Activated naive CD4-positive, alpha-beta T cell treated with anti-CD3 and anti-CD28 coated beads, Interleukin-2, amount 50 U/mL, for 72 hours (primary cell): Measurements from ENCODE around the gene RNF26. TPM values are rescaled to one million over a fixed set of nuclear protein-coding genes. Genes with fewer than 3 reads are reported as not detected.

ENCODE experiments used
- ATAC-seq, 2 donors: fragments of 150-1000 bp; cut with Tn5 transposase; 2 replicates each; pipeline ENCODE4 v1.10.0; 2021; ENCODE audit warnings: mild to moderate bottlenecking in 2 of 2, moderate library complexity in 2 of 2
- DNase-seq, 2 donors: peaks; one replicate each; pipeline ENCODE4 v3.0.0; 2021 to 2022; ENCODE audit warnings: low spot score in 2 of 2
- H3K27ac Mint-ChIP-seq, 2 donors: one replicate each; pipeline ENCODE4 v1.8.0; 2022; ENCODE audit warnings: mild to moderate bottlenecking in 2 of 2, mixed read lengths in 2 of 2
- H3K36me3 Mint-ChIP-seq, 2 donors: one replicate each; pipeline ENCODE4 v1.8.0; 2022; ENCODE audit warnings: mixed read lengths in 2 of 2
- H3K9me3 Mint-ChIP-seq, 2 donors: one replicate each; pipeline ENCODE4 v1.8.0; 2022; ENCODE audit warnings: mixed read lengths in 2 of 2
- total RNA-seq, 2 donors: library from RNA; stranded (reverse); gene quantifications; one replicate each; pipeline ENCODE4 v1.2.3, GENCODE V29; 2022

RNF26 gene
- total RNA-seq, 2 donors from 2014 or later, result 37.6 to 38.8 TPM

DNA sequence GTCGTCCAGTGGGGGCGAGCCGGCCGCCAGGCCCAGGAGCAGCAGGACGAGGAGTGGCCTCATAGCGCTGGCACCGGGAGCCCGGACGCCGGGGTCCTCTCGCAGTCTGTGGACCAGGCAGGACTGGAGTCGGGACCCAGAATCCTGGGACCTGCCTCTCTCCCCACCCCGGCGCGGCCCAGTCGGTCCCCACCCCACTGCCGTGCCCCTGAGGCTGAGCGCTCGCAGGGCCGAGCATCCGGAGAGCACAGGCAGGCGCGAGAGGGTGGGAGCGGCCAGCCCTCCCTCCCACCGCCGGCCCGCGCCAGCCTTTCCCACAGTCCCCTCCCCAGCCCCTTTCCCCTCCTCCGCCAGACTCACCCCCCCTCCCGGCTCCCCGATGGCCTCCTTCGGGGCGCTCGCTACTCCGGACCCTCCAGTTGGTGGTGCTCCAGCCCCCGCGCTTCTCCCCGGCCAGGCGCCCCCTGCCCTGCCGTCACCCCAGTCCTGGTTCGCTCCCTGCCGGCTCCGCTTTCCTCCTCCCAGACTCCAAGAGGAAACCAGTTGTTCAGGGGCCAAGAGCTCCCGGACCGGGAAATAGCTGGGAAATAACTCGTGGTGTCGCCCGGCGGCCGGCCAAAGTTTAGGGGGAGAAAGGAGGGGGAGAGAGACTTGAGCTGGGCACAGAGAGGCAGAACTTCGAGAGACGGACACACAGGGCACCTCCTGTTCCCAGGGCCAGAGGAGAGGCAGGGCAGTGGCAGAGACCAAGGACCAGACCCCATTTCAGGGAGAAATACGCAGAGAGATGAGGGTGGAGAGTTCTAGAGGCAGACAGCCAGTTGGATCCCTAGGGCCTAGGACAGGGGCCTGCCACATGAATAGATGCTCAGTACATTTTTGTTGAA, 6.3 kb downstream of the RNF26 start, which contains the start of gene C1QTNF5:
Gene C1QTNF5 (minus strand): TSS at position 549 of the 887 bp plus-strand sequence. CDS start 486 bp downstream, at position 63.
- DNase-seq (no peak), ATAC-seq (no peak)
- Mint-ChIP-seq H3K36me3 (peaks cover 0 to 7% of the 10 kb centered on the region in 2 donors), H3K9me3 (no peaks in the 10 kb centered on the region), H3K27ac (no peak within 1 kb of the TSS)

DNA sequence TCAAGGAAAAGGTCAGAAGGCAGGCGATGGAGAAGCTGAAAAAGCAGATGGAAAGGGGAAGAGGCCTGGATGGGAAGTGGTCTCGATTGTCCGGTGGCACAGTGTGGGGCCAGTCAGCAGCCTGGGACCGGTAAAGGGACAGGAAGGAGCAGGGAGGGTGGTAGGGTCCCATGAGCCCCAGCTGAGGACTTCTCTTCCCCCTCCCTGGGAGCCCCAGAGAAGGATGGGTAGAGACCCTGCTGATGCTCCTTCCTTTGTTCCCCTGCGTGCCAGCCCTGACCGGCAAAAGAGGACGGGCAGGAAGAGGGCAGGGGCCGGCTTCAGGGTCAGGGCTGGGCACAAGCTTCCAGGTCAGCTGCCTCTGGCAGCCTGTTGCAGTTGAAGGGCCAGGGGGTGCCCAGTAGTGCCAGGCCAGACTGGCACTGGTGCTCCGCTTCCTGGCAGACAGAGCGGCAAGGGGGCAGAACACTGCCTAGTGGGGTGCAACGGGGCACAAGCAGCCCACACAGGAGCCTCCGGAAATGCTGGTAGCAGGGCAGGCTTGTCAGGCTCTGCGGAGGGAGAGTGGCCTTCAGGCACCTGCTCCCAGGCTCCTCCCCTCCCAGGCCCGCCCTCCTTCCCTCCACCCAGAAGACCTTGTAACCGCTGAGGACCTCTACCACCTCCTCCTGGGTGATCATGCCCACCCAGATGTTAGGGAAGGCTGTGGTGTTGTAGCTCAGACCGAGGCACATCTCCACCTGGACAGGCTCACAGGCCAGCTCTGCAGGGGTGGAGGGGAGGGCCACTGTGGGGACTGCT, 7.1 kb downstream of the RNF26 start:
- no peak for ATAC-seq
- H3K9me3 Mint-ChIP-seq, result no peaks in the 10 kb centered on the region
- H3K27ac Mint-ChIP-seq, result no peak overlapping the region
- peaks cover 0 to 5% of the 10 kb centered on the region in 2 donors for H3K36me3 Mint-ChIP-seq
- DNase-seq, result no peak

DNA sequence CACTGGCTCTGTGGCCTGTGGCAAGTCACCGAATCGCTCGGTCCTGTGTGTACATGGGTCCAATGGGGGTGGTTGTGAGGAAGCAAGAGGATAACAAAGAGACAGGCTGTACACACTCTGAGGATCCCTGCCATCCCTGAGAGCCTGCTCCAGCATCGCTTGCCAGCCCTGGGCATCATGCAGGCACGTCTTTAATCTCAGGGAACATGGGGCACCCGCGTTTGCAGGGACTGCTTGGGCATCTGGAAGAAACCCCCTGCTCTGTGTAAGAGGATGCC, 7.6 kb downstream of the RNF26 start:
- no peak for ATAC-seq
- no peak for DNase-seq
- Mint-ChIP-seq H3K9me3 (no peaks in the 10 kb centered on the region), H3K27ac (no peak overlapping the region), H3K36me3 (peaks cover 0 to 5% of the 10 kb centered on the region in 2 donors)

DNA sequence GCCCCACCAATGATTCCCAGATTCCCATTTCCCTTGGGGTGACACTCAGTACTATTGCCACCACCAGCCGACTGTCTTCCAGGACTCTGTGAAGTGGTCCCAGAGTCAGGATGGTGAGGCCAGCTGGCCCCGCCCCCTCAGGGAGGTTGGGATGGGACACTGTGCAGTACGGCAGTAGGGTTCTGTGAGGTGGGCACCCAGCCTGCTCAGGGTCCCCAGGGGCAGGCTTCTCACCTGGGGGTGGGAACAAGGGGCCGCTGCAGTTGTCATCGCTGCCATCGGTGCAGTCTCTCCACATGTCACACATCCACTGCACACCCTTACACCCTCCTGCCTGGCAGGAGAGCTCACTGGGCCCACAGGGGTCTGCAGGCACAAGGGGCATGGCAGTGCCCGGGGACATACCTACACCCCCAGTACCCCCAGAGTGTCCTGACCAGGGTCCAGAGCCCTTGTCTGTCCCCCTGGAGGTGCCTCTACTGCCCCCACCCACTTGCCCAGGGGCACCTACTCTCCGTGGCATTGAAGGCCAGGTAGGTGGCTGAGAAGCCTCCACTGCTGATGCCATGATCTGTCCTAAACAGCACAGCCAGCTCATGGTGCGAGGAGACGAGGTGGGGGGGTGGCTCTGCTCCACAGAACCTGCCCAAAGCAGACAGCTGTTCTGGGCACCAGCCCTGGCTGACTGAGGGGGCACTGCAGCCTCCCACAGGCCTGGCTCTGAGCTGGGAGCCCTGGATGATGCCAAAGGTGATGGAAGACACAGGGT, 8.2 kb downstream of the RNF26 start:
- Mint-ChIP-seq H3K9me3 (no peaks in the 10 kb centered on the region), H3K27ac (no peak overlapping the region), H3K36me3 (peaks cover 0 to 5% of the 10 kb centered on the region in 2 donors)
- no peak for ATAC-seq
- no peak for DNase-seq

DNA sequence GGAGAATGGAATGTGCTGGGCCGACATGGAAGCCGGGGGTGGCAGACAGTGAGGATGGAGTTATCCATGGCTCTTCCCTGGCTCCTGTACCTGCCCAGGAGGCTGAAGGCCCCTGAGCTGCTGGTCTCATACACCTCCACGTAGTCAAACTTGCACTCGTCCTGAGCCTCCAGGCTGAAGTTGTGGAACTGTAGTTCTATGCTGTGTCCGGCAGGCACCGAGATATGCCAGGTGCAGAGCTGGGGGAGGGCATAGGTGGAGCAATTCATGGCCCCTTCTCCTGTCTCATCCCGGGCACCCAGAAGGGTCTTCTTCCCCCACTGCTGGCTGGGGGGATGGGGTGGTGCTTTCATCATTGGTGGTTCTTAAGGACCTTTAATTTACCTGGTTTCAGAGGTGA, 9.4 kb downstream of the RNF26 start:
- peaks cover 0 to 5% of the 10 kb centered on the region in 2 donors for H3K36me3 Mint-ChIP-seq
- DNase-seq (no peak), ATAC-seq (no peak)
- H3K9me3 Mint-ChIP-seq, result no peaks in the 10 kb centered on the region
- no peak overlapping the region for H3K27ac Mint-ChIP-seq

DNA sequence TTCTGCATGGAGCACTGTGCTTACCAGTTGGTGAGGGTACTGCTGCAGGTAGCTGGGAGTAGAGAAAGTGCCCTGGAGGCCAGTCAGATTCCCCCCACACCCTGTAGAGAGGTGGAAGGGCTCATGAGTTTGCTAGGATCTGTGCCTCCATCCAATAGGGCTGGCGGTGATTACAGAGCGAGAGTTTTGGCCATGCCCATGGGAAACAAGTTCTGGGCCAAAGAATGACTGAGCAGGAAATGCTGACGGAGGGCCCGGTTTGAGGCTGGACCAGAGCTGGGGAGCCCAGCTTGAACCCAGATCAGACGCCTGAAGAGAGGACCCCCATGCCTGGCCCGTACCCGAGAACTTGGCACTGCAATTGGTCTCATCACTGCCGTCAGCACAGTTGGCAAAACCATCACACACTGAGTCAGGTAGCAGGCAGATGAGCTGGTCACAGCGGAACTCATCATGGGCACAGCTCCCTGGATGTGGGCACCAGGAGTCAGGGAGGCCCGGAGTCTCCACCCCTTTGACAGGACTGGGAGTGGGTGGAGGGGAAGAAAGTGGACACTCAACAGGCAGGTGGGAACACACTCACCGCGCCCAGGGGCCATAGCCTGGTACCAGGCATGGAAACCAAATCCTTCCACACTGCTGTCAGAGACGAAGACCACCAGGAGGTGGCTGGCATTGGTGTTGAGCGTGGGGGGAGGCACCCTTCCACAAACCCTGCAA, 10.1 kb downstream of the RNF26 start:
- no peak overlapping the region for H3K27ac Mint-ChIP-seq
- no peaks in the 10 kb centered on the region for H3K9me3 Mint-ChIP-seq
- DNase-seq, result no peak
- ATAC-seq, result no peak
- peaks cover 0 to under 1% of the 10 kb centered on the region in 2 donors for H3K36me3 Mint-ChIP-seq

DNA sequence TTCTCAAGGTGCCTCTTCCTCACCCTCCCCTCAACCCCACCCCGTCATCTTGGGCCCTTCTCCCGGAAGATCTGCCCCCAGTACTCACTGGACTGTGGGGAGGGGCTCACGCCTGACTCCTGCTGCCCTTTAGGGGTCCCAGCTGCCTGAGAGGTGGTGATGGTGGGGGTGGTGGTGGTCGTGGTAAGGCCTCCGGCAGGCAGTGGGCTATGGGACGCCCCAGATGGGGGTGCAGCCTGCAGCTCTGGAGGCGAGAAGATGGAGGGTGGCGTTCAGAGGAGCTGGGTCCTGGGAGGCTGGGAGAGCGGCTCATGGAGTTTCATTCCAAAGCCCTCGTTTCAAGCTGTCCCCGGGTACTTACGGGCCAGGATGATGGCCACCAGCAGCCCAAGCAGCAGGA, 11.4 kb downstream of the RNF26 start:
- no peaks in the 10 kb centered on the region for H3K9me3 Mint-ChIP-seq
- no peaks in the 10 kb centered on the region for H3K36me3 Mint-ChIP-seq
- DNase-seq (no peak), ATAC-seq (no peak)
- no peak overlapping the region for H3K27ac Mint-ChIP-seq

DNA sequence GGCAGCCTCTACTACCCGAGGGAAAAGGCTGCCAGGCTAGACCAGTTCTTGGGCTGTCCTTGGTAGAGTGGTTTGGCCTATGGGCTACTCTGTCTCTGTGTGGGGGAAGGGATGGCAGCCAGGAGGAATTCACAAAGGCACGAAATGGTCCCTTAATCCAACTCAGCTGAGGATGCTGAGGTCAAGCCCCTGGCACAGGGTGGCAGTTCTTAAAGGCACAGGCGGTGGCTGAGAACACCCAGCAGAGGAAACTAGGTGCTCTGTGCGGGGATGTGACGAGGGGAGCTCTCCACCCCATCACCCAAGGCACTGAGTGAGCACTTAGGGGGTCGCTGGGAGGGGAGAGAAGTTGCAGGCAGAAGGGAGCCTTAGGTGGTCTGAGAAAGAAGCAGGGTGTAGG, 12.3 kb downstream of the RNF26 start, which contains the start of gene MFRP:
Gene MFRP (minus strand): TSS at position 101 of the 400 bp plus-strand sequence. CDS start 192 bp downstream, outside the sequence.
- H3K9me3 Mint-ChIP-seq, result no peaks in the 10 kb centered on the region
- DNase-seq, result no peak
- ATAC-seq, result no peak
- H3K27ac Mint-ChIP-seq, result peak within 1 kb of the TSS in 1 of 2 donors; percentile 29
- no peaks in the 10 kb centered on the region for H3K36me3 Mint-ChIP-seq

DNA sequence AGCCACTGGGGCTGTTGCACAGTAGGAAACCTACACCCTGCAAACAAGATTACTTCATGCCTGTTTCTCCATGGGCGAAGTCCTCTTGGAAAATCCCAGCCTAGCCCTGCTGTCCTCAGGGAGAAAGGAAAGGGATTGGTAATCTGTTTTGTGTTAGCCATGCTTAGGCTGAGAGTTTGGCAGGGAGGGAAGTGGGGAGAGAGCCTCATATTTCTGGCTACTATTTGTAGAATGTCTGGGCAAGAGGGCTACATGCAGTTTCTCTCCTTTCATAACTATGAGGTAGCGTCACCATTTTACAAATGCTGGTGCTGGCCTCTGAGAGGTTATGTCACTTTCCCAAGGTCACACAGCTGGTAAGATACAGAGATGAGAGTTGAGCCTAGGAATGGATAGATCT, 12.9 kb downstream of the RNF26 start:
- Mint-ChIP-seq H3K9me3 (no peaks in the 10 kb centered on the region), H3K27ac (peak overlapping the region in 1 of 2 donors; percentile 29), H3K36me3 (no peaks in the 10 kb centered on the region)
- no peak for ATAC-seq
- no peak for DNase-seq

DNA sequence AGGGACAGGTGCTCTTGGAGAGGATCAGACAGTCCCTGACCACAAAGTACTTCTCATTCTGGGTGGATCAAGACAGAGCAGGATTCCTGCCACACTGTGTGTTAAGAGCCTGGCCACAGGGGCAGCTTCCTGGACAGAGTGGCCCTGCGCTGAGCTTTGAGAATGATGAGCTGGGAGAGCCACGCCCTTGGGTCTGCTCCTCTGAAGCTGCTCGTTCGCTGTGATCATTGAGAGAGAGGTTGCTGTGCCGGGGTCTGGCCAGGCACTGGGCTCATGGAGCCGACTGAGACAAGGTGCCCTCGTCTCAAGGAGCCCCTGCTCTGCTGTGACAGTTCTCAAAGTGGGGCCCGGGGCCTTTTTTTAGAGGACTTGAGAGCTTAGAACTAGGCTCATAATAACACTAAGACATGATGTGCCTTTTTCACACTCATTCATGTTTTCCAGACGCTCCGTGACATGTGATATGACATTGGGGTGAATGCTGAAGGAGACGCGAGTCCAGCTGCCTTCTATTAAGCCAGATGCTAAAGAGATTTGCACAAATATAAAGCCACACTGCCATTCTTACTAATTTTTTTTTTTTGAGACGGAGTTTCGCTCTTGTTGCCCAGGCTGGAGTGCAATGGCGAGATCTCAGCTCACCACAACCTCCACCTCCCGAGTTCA, 13.7 kb downstream of the RNF26 start:
- Mint-ChIP-seq H3K27ac (no peak overlapping the region), H3K36me3 (no peaks in the 10 kb centered on the region), H3K9me3 (no peaks in the 10 kb centered on the region)
- no peak for DNase-seq
- no peak for ATAC-seq

DNA sequence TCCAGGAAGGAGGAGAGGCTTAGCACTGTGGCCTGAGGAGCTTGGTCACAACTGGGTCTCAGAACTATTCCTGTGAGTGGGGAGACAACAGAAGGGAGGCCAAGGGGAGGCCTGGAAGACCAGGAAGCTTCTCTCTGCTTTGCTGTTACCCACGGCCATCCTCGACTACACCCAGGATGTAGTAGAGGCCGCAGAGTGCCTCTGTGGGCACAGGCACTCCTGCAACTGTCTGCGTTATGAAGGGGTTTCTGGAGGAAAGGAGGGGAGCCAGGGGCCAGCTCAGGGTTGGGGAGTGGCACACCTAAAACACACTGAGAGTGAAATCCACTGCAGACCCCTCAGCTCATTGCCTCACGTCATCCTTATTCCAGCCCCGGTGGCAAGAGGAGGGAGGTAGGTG, 16.0 kb downstream of the RNF26 start:
- Mint-ChIP-seq H3K36me3 (no peaks in the 10 kb centered on the region), H3K9me3 (no peaks in the 10 kb centered on the region), H3K27ac (no peak overlapping the region)
- DNase-seq (no peak), ATAC-seq (no peak)

DNA sequence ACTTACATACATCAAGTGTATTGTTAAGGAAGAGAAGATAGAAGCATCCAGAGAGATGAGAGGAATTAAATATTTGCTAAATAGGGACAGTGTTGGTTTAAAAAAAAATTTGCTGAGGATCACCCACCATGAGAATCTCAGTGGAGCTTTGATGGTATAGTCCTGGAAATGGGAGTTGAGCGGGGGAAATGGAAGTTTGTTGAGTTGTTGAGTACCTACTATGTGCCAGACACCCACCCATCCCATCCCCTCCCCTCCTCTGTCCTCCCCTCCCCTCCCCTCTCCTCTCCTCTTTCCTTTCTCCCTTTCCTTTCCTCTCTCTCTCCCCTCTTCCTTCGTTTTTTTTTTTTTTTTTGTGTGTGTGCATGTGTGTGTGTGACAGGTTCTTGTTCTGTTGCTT, 16.9 kb downstream of the RNF26 start:
- no peak for DNase-seq
- ATAC-seq, result no peak
- no peaks in the 10 kb centered on the region for H3K36me3 Mint-ChIP-seq
- no peaks in the 10 kb centered on the region for H3K9me3 Mint-ChIP-seq
- H3K27ac Mint-ChIP-seq, result peak overlapping the region; percentile 36 to 93

DNA sequence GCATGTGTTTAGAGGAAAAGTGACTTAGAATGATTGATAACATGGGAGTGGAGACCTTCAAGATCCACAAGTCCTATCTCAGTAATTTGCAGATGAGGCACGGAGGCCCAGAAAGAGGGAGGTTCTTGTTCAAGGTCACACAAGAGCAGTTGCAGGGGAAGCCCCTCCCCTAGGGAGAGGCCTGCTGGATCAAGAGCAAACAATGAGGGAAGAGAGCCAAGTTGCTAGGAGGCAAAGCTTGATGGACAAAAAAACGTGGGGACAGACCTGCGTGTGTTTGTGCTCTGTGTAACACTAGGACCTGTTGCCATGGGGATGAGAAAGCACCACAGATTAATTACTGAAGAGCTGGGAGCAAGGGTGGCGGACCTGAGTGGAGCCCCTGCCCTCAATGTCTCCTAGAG, 18.5 kb downstream of the RNF26 start:
- Mint-ChIP-seq H3K36me3 (no peaks in the 10 kb centered on the region), H3K27ac (no peak overlapping the region), H3K9me3 (no peaks in the 10 kb centered on the region)
- ATAC-seq (no peak), DNase-seq (no peak)

DNA sequence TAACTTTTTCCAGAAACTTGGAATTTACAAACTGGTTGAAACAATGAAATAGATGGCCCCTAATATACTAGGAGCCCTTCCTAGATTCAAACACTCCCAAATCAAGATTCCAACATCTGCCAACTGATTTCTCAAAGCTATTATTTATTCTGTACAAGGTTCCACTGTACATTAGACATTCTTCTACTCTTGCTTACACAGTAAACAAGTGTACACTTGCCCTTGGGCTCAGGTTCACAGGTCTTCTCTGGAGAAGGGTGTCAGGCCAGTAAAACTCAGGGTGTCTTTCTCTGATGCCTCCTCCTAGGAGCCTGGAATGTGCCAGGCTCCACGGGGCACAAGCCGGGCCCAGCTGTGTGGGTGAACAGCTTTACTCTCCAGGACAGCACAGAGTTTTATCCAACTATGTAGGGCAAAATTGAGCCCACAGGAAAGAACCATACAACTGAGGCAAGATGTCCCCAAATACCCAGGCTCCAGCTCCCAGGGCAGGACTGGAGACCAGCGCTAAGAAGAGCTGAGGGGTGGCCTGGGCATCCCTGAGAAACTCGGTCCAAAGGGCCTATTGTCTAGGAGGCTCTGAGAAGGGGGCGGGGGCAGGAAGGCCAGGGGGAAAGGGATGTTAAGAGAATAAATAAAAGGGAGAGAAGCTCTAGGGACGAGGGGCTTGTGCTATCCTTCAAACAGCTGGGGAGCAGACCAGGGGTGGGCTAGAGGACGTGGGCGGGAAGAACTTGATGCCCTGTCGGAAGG, 20.9 kb downstream of the RNF26 start:
- Mint-ChIP-seq H3K9me3 (no peaks in the 10 kb centered on the region), H3K27ac (no peak overlapping the region), H3K36me3 (no peaks in the 10 kb centered on the region)
- no peak for DNase-seq
- ATAC-seq, result no peak

DNA sequence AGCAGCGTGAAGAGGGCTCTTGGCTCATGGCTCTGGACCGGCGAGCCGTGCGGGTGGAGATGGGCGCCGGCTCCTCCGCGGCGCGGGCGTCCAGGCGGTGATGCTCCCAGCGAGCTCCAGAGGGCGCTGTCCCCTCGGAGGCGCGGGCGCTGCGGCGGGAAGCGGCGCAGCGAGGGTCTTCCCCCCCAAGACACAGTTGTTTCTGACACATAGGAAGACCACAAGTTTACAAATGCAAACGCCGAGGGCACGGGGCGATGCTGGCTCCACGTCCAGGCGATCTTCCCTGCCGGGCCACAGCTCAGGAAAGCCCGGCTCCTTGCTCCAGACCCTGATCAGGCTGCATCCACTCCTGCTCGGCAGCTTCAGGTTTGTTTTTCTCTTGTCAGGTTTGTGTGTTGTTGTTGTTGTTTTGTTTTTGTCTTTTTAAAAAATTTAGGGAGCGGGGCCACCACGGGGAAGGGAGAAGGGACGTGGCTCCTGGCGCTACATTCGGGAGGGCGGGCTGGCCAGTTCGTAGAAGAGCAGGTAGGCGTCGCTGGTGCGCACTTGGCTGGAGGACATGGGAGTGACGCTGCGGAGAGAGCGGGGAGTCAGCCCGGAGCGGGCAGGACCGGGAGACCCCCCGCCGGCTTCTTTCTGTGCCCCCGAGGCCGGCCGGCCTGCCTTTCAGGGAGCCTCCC, 22.2 kb downstream of the RNF26 start:
- DNase-seq, result peak; percentile 72 to 79
- Mint-ChIP-seq H3K9me3 (no peaks in the 10 kb centered on the region), H3K27ac (peak overlapping the region in 1 of 2 donors; percentile 80), H3K36me3 (no peaks in the 10 kb centered on the region)
- peak; percentile 82 to 88 for ATAC-seq
